ENCODE measurements around the gene ALG14. TPM values are rescaled to one million over a fixed set of nuclear protein-coding genes. Genes with fewer than 3 reads are reported as not detected.
"Not testable (repeated sequence)": the region's sequence is repeated elsewhere in the genome, so short reads cannot be mapped to it uniquely, and the experiment has no call there.

ALG14 gene
- total and polyA plus RNA-seq, 7 donors, result 0.48 to 2.7 (median 2.1) TPM

- WGBS, 3 donors, result 88 to 97% (median 93%) methylated on average over 9 of the region's 9 CpGs
- Histone ChIP-seq H3K4me3 (no peak overlapping the region), H3K27me3 (ENCODE audit: insufficient read depth in 3 of 3, low read length in 2 of 3) (no peaks in the 10 kb centered on the region), H3K9me3 (peaks cover 4% of the 10 kb centered on the region), H3K36me3 (ENCODE audit: insufficient read depth in 1 of 2, low read depth in 1 of 2) (peaks cover 0 to 21% of the 10 kb centered on the region in 2 donors), H3K27ac (no peak overlapping the region), H3K4me1 (no peaks in the 10 kb centered on the region)
- no peak for TF ChIP-seq CTCF (IDR thresholded peaks at IDR 0.05)
- ATAC-seq, result no peak
- no peak for DNase-seq
- intact Hi-C loops (cut with DNase I), result no loop called here
Measured at GRCh38 chr1:95058974-95059373, 13.8 kb downstream of the ALG14 start.

- WGBS, 3 donors, result 90 to 95% (median 90%) methylated on average over 6 of the region's 6 CpGs
- Histone ChIP-seq H3K4me3 (no peak overlapping the region), H3K9me3 (no peaks in the 10 kb centered on the region), H3K27ac (no peak overlapping the region), H3K27me3 (ENCODE audit: insufficient read depth in 3 of 3, low read length in 2 of 3) (no peaks in the 10 kb centered on the region), H3K36me3 (ENCODE audit: insufficient read depth in 1 of 2, low read depth in 1 of 2) (peaks cover 0 to 6% of the 10 kb centered on the region in 2 donors), H3K4me1 (no peaks in the 10 kb centered on the region)
- TF ChIP-seq CTCF (IDR thresholded peaks at IDR 0.05), result no peak
- no peak for ATAC-seq
- no peak for DNase-seq
- intact Hi-C loops (cut with DNase I), result no loop called here
Measured at GRCh38 chr1:95057351-95057750, 15.4 kb downstream of the ALG14 start.

GRCh38 chr1:95049935-95050334 is 22.8 kb downstream of the ALG14 start:
- intact Hi-C loops (cut with DNase I), result no loop called here

GRCh38 chr1:95048317-95048716 is 24.4 kb downstream of the ALG14 start:
- ATAC-seq (no peak), DNase-seq (no peak)
- Histone ChIP-seq H3K9me3 (no peaks in the 10 kb centered on the region), H3K27ac (no peak overlapping the region), H3K36me3 (ENCODE audit: insufficient read depth in 1 of 2, low read depth in 1 of 2) (no peaks in the 10 kb centered on the region), H3K4me3 (no peak overlapping the region), H3K27me3 (ENCODE audit: insufficient read depth in 3 of 3, low read length in 2 of 3) (no peaks in the 10 kb centered on the region), H3K4me1 (no peaks in the 10 kb centered on the region)
- WGBS, 3 donors, result 61 to 76% (median 63%) methylated on average over 3 of the region's 3 CpGs
- intact Hi-C loops (cut with DNase I), result no loop called here
- TF ChIP-seq CTCF (IDR thresholded peaks at IDR 0.05), result no peak

More at GRCh38 chr1:95049935-95050334, 22.8 kb downstream of the ALG14 start:
- no peak overlapping the region for H3K4me3 ChIP-seq
- DNase-seq (no peak), ATAC-seq (no peak)
- no peak overlapping the region for H3K27ac ChIP-seq
- TF ChIP-seq CTCF (IDR thresholded peaks at IDR 0.05), result no peak
- H3K27me3 ChIP-seq (ENCODE audit: insufficient read depth in 3 of 3, low read length in 2 of 3), result no peaks in the 10 kb centered on the region
- H3K36me3 ChIP-seq (ENCODE audit: insufficient read depth in 1 of 2, low read depth in 1 of 2), result no peaks in the 10 kb centered on the region
- no peaks in the 10 kb centered on the region for H3K9me3 ChIP-seq
- no peaks in the 10 kb centered on the region for H3K4me1 ChIP-seq
- WGBS, 3 donors, result 68 to 78% (median 73%) methylated on average over 5 of the region's 5 CpGs

- H3K27me3 ChIP-seq (ENCODE audit: insufficient read depth in 3 of 3, low read length in 2 of 3); DNase-seq; ATAC-seq; H3K36me3 ChIP-seq (ENCODE audit: insufficient read depth in 1 of 2, low read depth in 1 of 2); H3K27ac ChIP-seq; H3K9me3 ChIP-seq; H3K4me3 ChIP-seq; intact Hi-C loops (cut with DNase I); H3K4me1 ChIP-seq: not testable (repeated sequence)
- 96 to 97% (median 97%) methylated on average over 3 of the region's 3 CpGs for WGBS, 3 donors
Measured at GRCh38 chr1:95047624-95048023, 25.1 kb downstream of the ALG14 start.

All from psoas muscle (tissue), 8 donors.